HUDEP-2 (cell line): ENCODE measurements around the gene ACTL6B.
A peak's percentile ranks its signal among the peaks of the same experiment; 100 is the strongest.

Experiments used
- DNase-seq, 76 experiments: peaks; one replicate each; lab custom pipeline; 2025; ENCODE audit not compliant: unreplicated experiment in 76 of 76; lab: John Stamatoyannopoulos, UW

ACTL6B gene

GRCh38 chr7:100684534-100685042, 28.3 kb upstream of the ACTL6B start:
- DNase-seq, result no peak

DNA sequence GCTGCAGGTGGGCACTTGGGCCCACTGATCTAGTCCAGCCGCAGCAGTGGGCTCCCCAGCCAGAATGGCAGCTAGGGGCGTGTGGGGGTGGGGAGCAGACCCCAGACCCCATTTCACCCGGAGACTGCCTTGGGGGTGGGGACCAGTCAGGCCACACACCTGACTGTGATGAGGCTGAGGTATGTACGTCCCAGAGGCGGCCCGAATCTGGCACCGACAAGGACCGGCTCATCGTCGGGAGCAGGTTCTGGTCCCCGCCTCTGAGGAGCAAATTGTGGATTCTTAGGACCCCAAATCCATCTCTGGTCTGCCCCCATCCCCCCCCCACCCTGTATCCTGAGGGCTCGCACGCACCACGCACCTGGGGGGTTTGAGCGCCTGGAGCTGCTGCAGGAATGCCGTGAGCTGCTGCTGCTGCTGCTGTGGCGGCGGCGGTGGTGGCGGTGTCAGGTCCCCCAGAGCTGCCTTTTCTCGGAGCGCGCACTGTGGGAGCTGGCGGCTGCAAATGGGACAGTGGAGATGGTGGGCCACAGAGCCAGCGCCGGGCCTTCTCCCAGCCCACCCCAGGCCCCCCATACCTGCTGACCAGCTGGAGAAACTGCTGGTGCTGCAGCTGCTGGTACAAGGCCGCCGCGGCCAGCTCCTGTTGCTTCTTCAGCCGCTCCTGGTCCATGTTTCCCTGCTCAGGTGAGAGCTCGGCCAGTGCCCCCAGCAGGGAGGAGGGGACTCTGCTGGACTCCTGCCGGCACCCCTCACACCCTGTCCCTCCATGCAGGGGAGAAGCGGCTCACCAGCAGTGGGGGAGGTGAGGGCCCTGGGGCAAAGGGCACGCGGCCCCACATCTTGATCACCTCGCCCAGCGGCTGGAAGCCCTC, 27.6 kb upstream of the ACTL6B start:
- no peak for DNase-seq

DNA sequence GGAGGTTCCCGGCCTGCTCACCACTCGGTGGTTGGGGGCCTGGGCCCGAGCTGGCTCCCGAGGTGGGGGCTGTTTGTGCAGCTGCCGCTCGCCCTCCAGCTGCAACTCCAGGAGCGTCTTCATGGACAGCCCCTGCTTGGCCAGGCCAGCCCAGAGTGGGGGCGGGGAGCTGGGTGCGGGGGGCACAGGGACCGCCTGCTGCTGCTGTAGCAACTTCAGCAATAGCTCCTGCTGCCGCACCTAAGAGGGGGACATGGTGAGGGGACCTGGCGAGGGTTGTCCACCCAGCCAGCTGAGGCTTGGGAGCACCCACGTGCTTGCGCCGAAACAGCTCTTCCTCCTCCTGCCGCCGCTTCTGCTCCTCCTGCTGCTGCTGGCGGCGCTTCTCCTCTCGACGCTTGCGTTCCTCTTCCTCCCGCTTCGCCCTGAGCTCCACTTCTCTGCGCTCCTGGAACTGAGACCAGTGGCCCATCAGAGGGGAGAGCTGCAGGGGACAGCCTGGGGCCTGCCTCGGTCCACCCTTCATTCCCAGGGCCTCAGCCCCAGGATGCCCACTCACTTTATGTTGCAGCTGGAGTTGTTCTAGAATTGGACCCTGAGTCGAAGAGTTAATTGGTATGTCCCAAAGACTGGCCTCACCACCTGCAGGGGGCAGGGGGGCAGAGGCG, 26.9 kb upstream of the ACTL6B start:
- no peak for DNase-seq

GRCh38 chr7:100682228-100682741, 26.0 kb upstream of the ACTL6B start:
- DNase-seq, result peak in 3 of 76 experiments; percentile 13 to 44 (median 20)

DNA sequence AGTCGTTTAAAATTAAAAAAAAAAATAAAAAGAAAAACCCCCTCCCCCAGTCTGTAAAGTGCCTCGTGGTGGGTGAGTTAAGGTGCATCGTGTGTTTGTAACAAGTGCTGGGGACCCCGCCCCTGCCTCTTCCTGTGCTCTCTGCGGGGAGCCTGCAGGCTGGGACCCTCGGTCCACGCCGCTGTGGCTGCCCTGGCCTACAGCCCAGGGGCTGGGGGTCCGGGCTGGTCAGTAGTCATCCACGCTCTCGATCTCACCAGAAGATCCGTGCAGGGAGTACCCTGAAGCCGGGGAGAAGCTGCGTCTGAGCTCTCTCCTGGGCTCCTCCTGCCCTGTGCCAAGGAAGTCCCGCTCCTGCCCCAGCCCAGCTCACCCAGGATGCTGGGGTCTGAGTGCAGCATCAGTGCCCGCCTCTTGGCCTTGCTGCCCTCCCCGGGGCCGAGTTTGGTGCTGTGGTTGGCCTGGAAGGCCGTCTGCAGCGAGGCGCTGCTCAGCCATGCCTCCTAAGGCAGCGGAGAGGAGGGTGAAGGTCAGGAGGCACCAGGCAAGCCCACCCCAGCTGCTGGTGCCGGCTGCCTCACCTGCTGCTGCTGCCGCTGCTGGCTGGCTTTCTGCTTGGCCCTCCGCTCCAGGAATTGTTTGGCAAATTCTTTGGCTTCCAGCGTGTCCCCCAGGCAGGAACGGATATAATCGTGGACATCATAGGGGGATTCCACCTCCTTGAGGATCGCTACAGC, 25.4 kb upstream of the ACTL6B start:
- DNase-seq, result no peak

GRCh38 chr7:100680576-100681271, 24.5 kb upstream of the ACTL6B start:
- peak in 3 of 76 experiments; percentile 16 to 30 (median 26) for DNase-seq

- peak in 8 of 76 experiments; percentile 8 to 50 (median 24) for DNase-seq
Measured at GRCh38 chr7:100679927-100680575, 23.8 kb upstream of the ACTL6B start.

- no peak for DNase-seq
Measured at GRCh38 chr7:100679129-100679926, 23.1 kb upstream of the ACTL6B start.

DNA sequence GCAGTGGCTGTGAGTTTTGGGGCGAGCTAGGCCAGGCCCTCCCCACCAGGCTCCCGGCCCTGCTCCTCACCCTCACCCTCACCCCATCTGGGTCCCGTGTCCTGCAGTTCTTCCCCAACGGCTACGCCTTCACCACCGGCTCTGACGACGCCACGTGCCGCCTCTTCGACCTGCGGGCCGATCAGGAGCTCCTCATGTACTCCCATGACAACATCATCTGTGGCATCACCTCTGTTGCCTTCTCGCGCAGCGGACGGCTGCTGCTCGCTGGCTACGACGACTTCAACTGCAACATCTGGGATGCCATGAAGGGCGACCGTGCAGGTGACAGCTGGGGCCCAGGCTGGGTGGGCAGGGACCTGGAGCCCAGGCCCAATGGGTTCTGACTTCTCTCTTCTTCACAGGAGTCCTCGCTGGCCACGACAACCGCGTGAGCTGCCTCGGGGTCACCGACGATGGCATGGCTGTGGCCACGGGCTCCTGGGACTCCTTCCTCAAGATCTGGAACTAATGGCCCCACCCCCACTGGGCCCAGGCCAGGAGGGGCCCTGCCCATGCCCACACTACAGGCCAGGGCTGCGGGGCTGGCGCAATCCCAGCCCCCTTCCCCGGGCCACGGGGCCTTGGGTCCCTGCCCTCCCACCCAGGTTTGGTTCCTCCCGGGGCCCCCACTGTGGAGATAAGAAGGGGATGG, 22.2 kb upstream of the ACTL6B start:
- peak in 1 of 76 experiments; percentile 21 for DNase-seq

- no peak for DNase-seq
Measured at GRCh38 chr7:100677308-100678267, 21.3 kb upstream of the ACTL6B start.

DNA sequence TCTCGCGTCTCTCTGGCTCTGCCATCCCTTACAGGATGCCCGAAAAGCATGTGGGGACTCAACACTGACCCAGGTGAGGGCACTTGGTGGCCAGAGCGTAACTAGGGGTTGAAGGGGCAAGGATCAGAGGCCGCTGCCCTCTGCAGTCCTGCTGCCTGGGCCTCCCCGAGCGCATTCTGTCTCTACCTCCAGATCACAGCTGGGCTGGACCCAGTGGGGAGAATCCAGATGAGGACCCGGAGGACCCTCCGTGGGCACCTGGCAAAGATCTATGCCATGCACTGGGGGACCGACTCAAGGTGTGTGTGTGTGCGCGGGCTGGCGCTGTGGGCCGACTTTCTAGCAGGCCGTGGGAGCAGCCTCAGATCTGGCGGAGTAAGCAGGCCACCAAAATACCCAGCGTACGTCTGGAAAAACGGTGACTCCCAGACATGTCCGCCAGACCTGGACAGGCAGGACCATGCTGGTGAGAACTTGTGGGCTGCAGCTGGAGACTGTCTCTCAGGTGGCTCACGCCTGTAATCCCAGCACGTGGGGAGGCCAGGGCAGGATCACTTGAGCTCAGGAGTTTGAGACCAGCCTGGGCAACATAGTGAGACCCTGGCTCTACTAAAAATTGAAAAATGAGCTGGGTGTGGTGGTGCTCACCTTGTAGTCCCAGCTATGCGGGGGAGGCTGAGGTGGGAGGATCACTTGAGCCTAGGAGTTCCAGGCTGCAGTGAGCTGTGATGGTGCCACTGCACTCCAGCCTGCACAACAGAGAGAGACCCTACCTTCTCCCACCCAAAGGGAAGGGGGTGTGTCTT, 20.5 kb upstream of the ACTL6B start:
- DNase-seq, result no peak

DNA sequence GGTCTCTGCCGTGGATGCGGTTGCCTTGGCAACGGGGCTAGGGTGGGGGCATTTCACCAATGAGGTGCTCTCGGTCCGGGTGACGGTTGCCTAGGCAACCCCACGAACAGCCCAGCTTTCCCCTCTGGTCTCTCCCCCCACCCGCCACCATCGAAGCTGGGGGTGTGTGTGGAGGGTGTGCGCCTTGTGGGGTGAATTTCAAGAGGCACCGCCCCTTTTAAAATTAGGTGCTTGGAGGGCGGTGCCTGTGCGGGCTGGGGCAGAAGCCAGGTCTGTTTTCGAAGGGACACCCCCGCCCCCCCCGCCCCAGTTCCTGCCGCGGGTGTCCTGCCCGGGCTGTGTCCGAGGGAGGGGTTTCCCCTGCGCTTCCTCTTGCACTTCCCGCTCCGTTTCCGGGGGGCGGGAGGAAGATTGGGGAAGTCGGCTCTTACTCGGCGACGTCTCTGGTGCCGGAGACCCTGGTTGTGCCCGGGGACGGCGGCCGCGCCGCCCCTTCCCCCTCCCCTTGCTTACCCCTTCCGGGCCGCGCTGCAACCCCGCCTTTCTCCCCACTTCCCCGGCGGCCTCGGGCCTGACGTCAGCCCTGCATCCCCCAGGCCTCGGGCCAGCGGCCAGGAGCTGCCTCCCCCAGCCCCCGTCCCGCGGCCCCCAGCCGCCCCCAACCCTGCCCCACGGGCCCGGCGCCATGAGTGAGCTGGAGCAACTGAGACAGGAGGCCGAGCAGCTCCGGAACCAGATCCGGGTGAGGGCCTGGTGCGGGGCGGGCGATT, 19.5 kb upstream of the ACTL6B start:
- DNase-seq, result peak in 74 of 76 experiments; percentile 15 to 87 (median 70)

DNA sequence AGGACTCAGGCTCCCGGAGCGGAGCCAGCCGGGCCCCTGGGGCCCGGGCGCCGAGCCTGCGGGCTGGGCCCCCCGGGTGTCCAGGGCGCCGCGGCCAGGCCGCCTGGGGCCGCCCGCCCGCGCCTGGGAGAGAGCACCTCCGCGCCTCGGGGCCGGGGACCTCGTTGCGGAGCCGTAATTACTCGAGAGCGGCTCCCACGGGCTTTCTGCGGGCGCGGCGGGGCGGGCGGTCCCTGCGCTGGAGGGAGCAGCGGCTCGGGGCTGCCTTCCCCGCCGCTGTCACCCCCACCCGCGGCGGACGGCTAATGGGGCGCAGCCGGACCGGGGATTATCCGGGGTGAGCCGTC, 18.8 kb upstream of the ACTL6B start:
- DNase-seq, result peak in 3 of 76 experiments; percentile 38 to 47 (median 39)

- peak in 10 of 76 experiments; percentile 14 to 59 (median 32) for DNase-seq
Measured at GRCh38 chr7:100674411-100675104, 18.3 kb upstream of the ACTL6B start.

DNA sequence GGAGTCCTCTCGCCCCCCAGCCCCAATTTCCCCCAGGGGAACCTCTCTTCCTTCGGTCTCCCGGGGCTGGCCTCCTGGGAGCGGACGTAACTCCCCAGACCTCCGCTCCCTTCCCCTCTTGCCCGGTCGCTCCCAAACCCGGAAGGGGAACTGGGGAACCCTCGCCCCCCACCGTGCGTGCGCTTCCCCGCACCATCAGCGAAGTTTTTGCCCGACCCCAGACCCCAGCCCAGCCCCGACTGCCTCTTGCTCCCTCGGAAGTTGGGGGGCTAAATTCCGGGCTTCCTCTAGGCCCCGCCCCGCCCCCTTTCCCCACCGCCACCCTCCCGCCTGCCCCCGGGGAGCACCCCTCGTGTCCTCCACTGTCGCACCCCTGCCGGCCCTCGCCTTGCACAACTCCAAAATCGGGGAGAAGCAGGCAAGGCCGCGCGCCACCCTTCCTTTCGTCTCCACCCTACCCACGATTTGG, 17.7 kb upstream of the ACTL6B start:
- DNase-seq, result peak in 23 of 76 experiments; percentile 7 to 73 (median 40)
